HFFc6 (cell line): ENCODE data around the gene MLYCD. TPM values are rescaled to one million over a fixed set of nuclear protein-coding genes. Genes with fewer than 3 reads are reported as not detected.

ENCODE experiments used
- DNase-seq: peaks from one replicate; pipeline ENCODE4 v3.0.0-alpha.2; 2018
- H3K27ac Mint-ChIP-seq: 2 replicates; pipeline ENCODE4 v1.8.0; 2020; ENCODE audit warnings: mild to moderate bottlenecking, mixed read lengths
- H3K27me3 Mint-ChIP-seq: 2 replicates; pipeline ENCODE4 v1.8.0; 2021; ENCODE audit warnings: mild to moderate bottlenecking, moderate library complexity, mixed read lengths; ENCODE audit not compliant: insufficient read depth
- H3K36me3 Mint-ChIP-seq: 2 replicates; pipeline ENCODE4 v1.8.0; 2021; ENCODE audit warnings: low read depth, mixed read lengths
- H3K4me1 Mint-ChIP-seq: 2 replicates; pipeline ENCODE4 v1.8.0; 2020; ENCODE audit warnings: low read depth, mixed read lengths
- H3K4me3 Mint-ChIP-seq: 2 replicates; pipeline ENCODE4 v1.8.0; 2020; ENCODE audit warnings: mild to moderate bottlenecking, moderate library complexity, mixed read lengths
- H3K9me3 Mint-ChIP-seq: 2 replicates; pipeline ENCODE4 v1.8.0; 2020; ENCODE audit warnings: mild to moderate bottlenecking, mixed read lengths
- CTCF ChIP-seq: fragments of 200-600 bp; sonication (generic); IDR thresholded peaks from 2 replicates; pipeline ENCODE4 v1.5.0; 2021; ENCODE audit warnings: antibody characterized with exemption, mild to moderate bottlenecking
- total RNA-seq, 6 experiments: library from RNA; stranded (reverse); fragmentation: NEBNext Ultra II Directional; extraction: Animal tissue kit (Norgen Biotek cat#: 25700); gene quantifications; 2 replicates in 1 of 6; 3 replicates in 5 of 6; pipeline ENCODE4 v1.2.3, GENCODE V29; 2021

Gene MLYCD
- total RNA-seq, 6 experiments from 2014 or later = 1.4 to 2.5 (median 1.9) TPM

- TF ChIP-seq CTCF = no peak
- Mint-ChIP-seq H3K36me3 (no peaks in the 10 kb centered on the region), H3K27ac (no peak overlapping the region), H3K27me3 (peaks cover 11% of the 10 kb centered on the region), H3K4me3 (peak overlapping the region; percentile 78), H3K4me1 (peaks cover 23% of the 10 kb centered on the region), H3K9me3 (no peaks in the 10 kb centered on the region)
- no peak for DNase-seq
Observed at GRCh38 chr16:83925957-83926725, 27.2 kb downstream of the MLYCD start.

- no peaks in the 10 kb centered on the region for H3K9me3 Mint-ChIP-seq
- no peaks in the 10 kb centered on the region for H3K36me3 Mint-ChIP-seq
- H3K4me3 Mint-ChIP-seq = peak overlapping the region; percentile 78
- DNase-seq = peak; percentile 67
- H3K27ac Mint-ChIP-seq = no peak overlapping the region
- TF ChIP-seq CTCF = peak; percentile 98
- H3K4me1 Mint-ChIP-seq = peaks cover 23% of the 10 kb centered on the region
- peaks cover 11% of the 10 kb centered on the region for H3K27me3 Mint-ChIP-seq
Observed at GRCh38 chr16:83926726-83927397, 27.9 kb downstream of the MLYCD start.

DNA sequence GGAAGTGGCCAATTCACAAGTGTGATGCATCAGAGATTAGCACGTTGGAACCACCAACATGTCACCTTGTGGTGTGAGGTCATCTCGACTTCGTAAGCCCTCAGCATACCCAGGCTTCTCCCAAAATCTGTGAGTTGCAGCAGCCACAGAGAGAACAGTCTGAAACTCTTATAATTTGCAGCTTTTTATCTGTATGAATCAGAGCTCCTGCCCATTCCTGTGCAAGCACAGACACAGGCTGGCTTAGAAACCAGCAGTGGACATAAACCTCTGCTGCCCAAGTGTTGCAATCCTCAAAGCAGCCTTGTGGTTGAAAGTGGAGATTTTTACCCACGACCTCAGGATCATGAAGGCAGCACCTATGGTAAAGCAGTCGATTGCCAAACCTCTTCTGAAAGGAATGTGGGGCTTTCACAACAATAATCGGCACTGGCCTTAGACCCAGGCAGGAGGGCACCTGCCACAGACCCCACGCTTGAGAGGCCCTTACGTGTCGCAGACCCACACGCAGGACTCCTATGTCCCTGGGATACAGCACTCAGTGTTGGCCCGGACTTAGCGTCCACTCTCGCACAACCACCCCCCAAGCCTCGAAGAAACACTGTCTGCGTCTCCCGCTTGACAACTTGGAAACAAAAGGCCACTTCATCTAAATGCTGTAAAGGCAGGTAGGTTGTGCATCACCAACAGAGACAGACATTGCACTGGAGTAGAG, 29.6 kb downstream of the MLYCD start:
- DNase-seq = peak; percentile 63
- Mint-ChIP-seq H3K36me3 (no peaks in the 10 kb centered on the region), H3K27ac (no peak overlapping the region), H3K27me3 (peaks cover 11% of the 10 kb centered on the region), H3K4me1 (peaks cover 28% of the 10 kb centered on the region), H3K4me3 (no peak overlapping the region), H3K9me3 (no peaks in the 10 kb centered on the region)
- TF ChIP-seq CTCF = no peak

GRCh38 chr16:83929811-83930555, 31.1 kb downstream of the MLYCD start:
- TF ChIP-seq CTCF = no peak
- Mint-ChIP-seq H3K4me1 (peaks cover 34% of the 10 kb centered on the region), H3K9me3 (no peaks in the 10 kb centered on the region), H3K27me3 (peaks cover 15% of the 10 kb centered on the region), H3K27ac (no peak overlapping the region), H3K4me3 (no peak overlapping the region), H3K36me3 (no peaks in the 10 kb centered on the region)
- no peak for DNase-seq
